PC-3 (cell line): Measurements from ENCODE around the gene B4GALT1. TPM values are rescaled to one million over a fixed set of nuclear protein-coding genes. Genes with fewer than 3 reads are reported as not detected.
A peak's percentile ranks its signal among the peaks of the same experiment; 100 is the strongest.

Experiments
- ATAC-seq: fragments of 200-7000 bp; cut with Tn5 transposase; 2 replicates; pipeline ENCODE4 v1.9.1; 2020; ENCODE audit warnings: mild to moderate bottlenecking, moderate library complexity
- BruUV-seq: library from RNA; stranded (reverse); fragments of 400-500 nt; replicated peaks from 2 replicates; lab custom pipeline; 2021; lab: Mats Ljungman, UMichigan
- CTCF ChIA-PET: fragments of 300-600 bp; sonication (Branson Sonifier 250); formaldehyde crosslinking; loops from one replicate; lab custom pipeline; 2022; ENCODE audit warnings: antibody characterized with exemption; lab: Charles Lee
- POLR2A ChIA-PET: fragments of 300-600 bp; sonication (Branson Sonifier 250); formaldehyde crosslinking; loops from one replicate; lab custom pipeline; 2022; ENCODE audit warnings: antibody characterized with exemption; ENCODE audit not compliant: unreplicated experiment; lab: Charles Lee
- DNase-seq: peaks from one replicate; pipeline ENCODE4 v3.0.0-alpha.2; 2015
- H2AFZ ChIP-seq: fragments of 300-600 bp; sonication (generic); 2 replicates; pipeline ENCODE4 v1.6.0; 2016; ENCODE audit warnings: antibody characterized with exemption, low read length
- H3F3A ChIP-seq: fragments of 300-600 bp; sonication (generic); one replicate; pipeline ENCODE4 v1.6.0; 2017; ENCODE audit warnings: antibody characterized with exemption, low read length, control low read depth, mild to moderate bottlenecking; ENCODE audit not compliant: unreplicated experiment
- H3K27ac ChIP-seq: fragments of 300-600 bp; sonication (generic); 2 replicates; pipeline ENCODE4 v1.5.1; 2016; ENCODE audit warnings: mild to moderate bottlenecking, low read length
- H3K27me3 ChIP-seq: fragments of 300-600 bp; sonication (generic); 2 replicates; pipeline ENCODE4 v1.6.1; 2016; ENCODE audit warnings: low read length, mixed read lengths
- H3K36me3 ChIP-seq: fragments of 300-600 bp; sonication (generic); 2 replicates; pipeline ENCODE4 v1.6.1; 2016; ENCODE audit warnings: low read depth, mixed run types, low read length, mixed read lengths
- H3K4me1 ChIP-seq: fragments of 300-600 bp; sonication (generic); 2 replicates; pipeline ENCODE4 v1.5.1; 2016; ENCODE audit warnings: low read length; ENCODE audit not compliant: insufficient read depth
- H3K4me2 ChIP-seq: fragments of 300-600 bp; sonication (generic); 2 replicates; pipeline ENCODE4 v1.6.0; 2016; ENCODE audit warnings: low read length
- H3K4me3 ChIP-seq: fragments of 300-600 bp; sonication (generic); 2 replicates; pipeline ENCODE4 v1.5.1; 2016; ENCODE audit warnings: mild to moderate bottlenecking, low read length, mixed read lengths
- H3K79me2 ChIP-seq: fragments of 300-600 bp; sonication (generic); 2 replicates; pipeline ENCODE4 v1.6.1; 2017; ENCODE audit warnings: low read length, mixed read lengths
- H3K9ac ChIP-seq: fragments of 300-600 bp; sonication (generic); 2 replicates; pipeline ENCODE4 v1.6.0; 2016; ENCODE audit warnings: mild to moderate bottlenecking, low read length
- H3K9me2 ChIP-seq: fragments of 300-600 bp; sonication (generic); replicated peaks from 2 replicates; pipeline ENCODE4 v1.6.1; 2016; ENCODE audit warnings: mixed run types, low read length, mixed read lengths
- H3K9me3 ChIP-seq: fragments of 300-600 bp; sonication (generic); 2 replicates; pipeline ENCODE4 v1.6.1; 2016; ENCODE audit warnings: low read length, mixed read lengths
- H4K20me1 ChIP-seq: fragments of 300-600 bp; sonication (generic); 2 replicates; pipeline ENCODE4 v1.6.1; 2016; ENCODE audit warnings: low read length, mixed read lengths
- CTCF ChIP-seq: fragments of 300-600 bp; sonication (generic); conservative IDR thresholded peaks from 2 replicates; pipeline ENCODE4 v1.5.1; 2017; ENCODE audit warnings: antibody characterized with exemption, low read depth, mild to moderate bottlenecking, low read length
- EZH2 ChIP-seq: fragments of 300-600 bp; sonication (generic); IDR thresholded peaks from one replicate; pipeline ENCODE4 v1.6.1; 2017; ENCODE audit warnings: antibody characterized with exemption, mild to moderate bottlenecking, low read length; ENCODE audit not compliant: unreplicated experiment
- EZH2phosphoT487 ChIP-seq: fragments of 300-600 bp; sonication (generic); IDR thresholded peaks from 2 replicates; pipeline ENCODE4 v1.6.1; 2018; ENCODE audit warnings: mild to moderate bottlenecking, antibody characterized with exemption, low read length, borderline replicate concordance
- intact Hi-C: fragments of 100-400 bp; cut with micrococcal nuclease; formaldehyde crosslinking; loops from 2 replicates; pipeline ENCODE4 v1.9.0; 2023
- total RNA-seq: library from RNA; depleted of rRNA; stranded (reverse); fragments of >200 nt; gene quantifications from 2 replicates; pipeline ENCODE4 v1.2.3, GENCODE V29; 2014

Gene B4GALT1
- total RNA-seq, 1 experiment from 2014 or later: 14.8 TPM

- no peak for ATAC-seq
- H3K27ac ChIP-seq: peak overlapping the region; percentile 100
- no TSS peak for BruUV-seq
- intact Hi-C loops: loop anchor here (5.0 kb wide), 1 partner anchor 46 kb away; no protein-coding TSS in a partner anchor
- peaks cover 76% of the 10 kb centered on the region for H3K4me1 ChIP-seq
- no peaks in the 10 kb centered on the region for H3K27me3 ChIP-seq
- H2AFZ ChIP-seq: no peak overlapping the region
- H3K36me3 ChIP-seq: no peaks in the 10 kb centered on the region
- peak overlapping the region; percentile 45; the same call in 1 of the 2 replicates for H3K4me3 ChIP-seq
- H3K9me2 ChIP-seq: no peaks in the 10 kb centered on the region
- H3K9me3 ChIP-seq: no peaks in the 10 kb centered on the region
- DNase-seq: peak; percentile 46
- H3F3A ChIP-seq: peaks cover 9% of the 10 kb centered on the region
- peak overlapping the region; percentile 82 for H3K4me2 ChIP-seq
- ChIA-PET CTCF (no interaction called here), POLR2A (no interaction called here)
- TF ChIP-seq EZH2 (no peak), EZH2phosphoT487 (no peak), CTCF (no peak)
- no peaks in the 10 kb centered on the region for H4K20me1 ChIP-seq
- H3K9ac ChIP-seq: 0 out of 2 replicates have a peak overlapping the region, but pooled peaks have one; percentile 85
- peaks cover 87% of the 10 kb centered on the region for H3K79me2 ChIP-seq
Observed at GRCh38 chr9:33162721-33163311, 4.3 kb downstream of the B4GALT1 start.

- H3F3A ChIP-seq: peaks cover 9% of the 10 kb centered on the region
- peak overlapping the region; percentile 64 for H3K4me3 ChIP-seq
- ATAC-seq (peak; percentile 50), DNase-seq (peak; percentile 89)
- POLR2A ChIA-PET: no interaction called here
- H3K27me3 ChIP-seq: no peaks in the 10 kb centered on the region
- peaks cover 95% of the 10 kb centered on the region for H3K79me2 ChIP-seq
- no peak overlapping the region for H2AFZ ChIP-seq
- H3K36me3 ChIP-seq: no peaks in the 10 kb centered on the region
- no peaks in the 10 kb centered on the region for H4K20me1 ChIP-seq
- TSS peak; percentile 62 for BruUV-seq
- CTCF ChIA-PET: no interaction called here
- peaks cover 82% of the 10 kb centered on the region for H3K4me1 ChIP-seq
- H3K9me3 ChIP-seq: no peaks in the 10 kb centered on the region
- H3K27ac ChIP-seq: peak overlapping the region; percentile 100
- intact Hi-C loops: loop anchor here (5.0 kb wide), 1 partner anchor 44 kb away; no protein-coding TSS in a partner anchor
- peak overlapping the region; percentile 85 for H3K9ac ChIP-seq
- peak overlapping the region; percentile 82 for H3K4me2 ChIP-seq
- H3K9me2 ChIP-seq: no peaks in the 10 kb centered on the region
- TF ChIP-seq CTCF: no peak
- no peak for TF ChIP-seq EZH2phosphoT487
Observed at GRCh38 chr9:33161589-33162132, 5.5 kb downstream of the B4GALT1 start.
